Activated B cell treated with CpG ODN at 0.5 μM for 24 hours (primary cell): ENCODE data around the gene FBXO4. TPM values are rescaled to one million over a fixed set of nuclear protein-coding genes. Genes with fewer than 3 reads are reported as not detected.

Experiments used
- ATAC-seq: fragments of 200-7000 bp; cut with Tn5 transposase; one replicate; pipeline ENCODE4 v1.10.0; 2021; ENCODE audit warnings: low read depth, mild to moderate bottlenecking, moderate library complexity
- CTCF ChIA-PET: fragments of 350-600 bp; sonication (Branson Sonifier 250); formaldehyde crosslinking; loops from one replicate; lab custom pipeline; 2021; ENCODE audit warnings: antibody characterized with exemption; lab: Charles Lee
- POLR2A ChIA-PET: fragments of 350-600 bp; sonication (Branson Sonifier 250); formaldehyde crosslinking; loops from one replicate; lab custom pipeline; 2021; ENCODE audit warnings: antibody characterized with exemption; lab: Charles Lee
- DNase-seq: peaks from one replicate; pipeline ENCODE4 v3.0.0; 2022
- H3K27ac Mint-ChIP-seq: one replicate; pipeline ENCODE4 v1.8.0; 2020; ENCODE audit warnings: mixed read lengths
- H3K27me3 Mint-ChIP-seq: one replicate; pipeline ENCODE4 v1.8.0; 2021; ENCODE audit warnings: mixed read lengths
- H3K36me3 Mint-ChIP-seq: one replicate; pipeline ENCODE4 v1.8.0; 2021; ENCODE audit warnings: low read depth, mixed read lengths
- H3K4me1 Mint-ChIP-seq: one replicate; pipeline ENCODE4 v1.8.0; 2021; ENCODE audit warnings: mixed read lengths
- H3K4me3 Mint-ChIP-seq: one replicate; pipeline ENCODE4 v1.8.0; 2020; ENCODE audit warnings: mild to moderate bottlenecking, mixed read lengths
- H3K9me3 Mint-ChIP-seq: one replicate; pipeline ENCODE4 v1.8.0; 2020; ENCODE audit warnings: mixed read lengths
- intact Hi-C: fragments of 100-400 bp; cut with micrococcal nuclease; formaldehyde crosslinking; loops from one replicate; pipeline ENCODE4 v1.15.1; 2024
- total RNA-seq: library from RNA; stranded (reverse); gene quantifications from 2 replicates; pipeline ENCODE4 v1.2.3, GENCODE V29; 2022
- TF ChIP-seq, protein P1 (sequence below): fragments of 200-600 bp; IDR thresholded peaks from one replicate; pipeline ENCODE4 v1.8.0; 2022; ENCODE audit warnings: antibody characterized with exemption, mild to moderate bottlenecking

Gene FBXO4
- total RNA-seq, 1 donor from 2014 or later = 14.8 TPM

DNA sequence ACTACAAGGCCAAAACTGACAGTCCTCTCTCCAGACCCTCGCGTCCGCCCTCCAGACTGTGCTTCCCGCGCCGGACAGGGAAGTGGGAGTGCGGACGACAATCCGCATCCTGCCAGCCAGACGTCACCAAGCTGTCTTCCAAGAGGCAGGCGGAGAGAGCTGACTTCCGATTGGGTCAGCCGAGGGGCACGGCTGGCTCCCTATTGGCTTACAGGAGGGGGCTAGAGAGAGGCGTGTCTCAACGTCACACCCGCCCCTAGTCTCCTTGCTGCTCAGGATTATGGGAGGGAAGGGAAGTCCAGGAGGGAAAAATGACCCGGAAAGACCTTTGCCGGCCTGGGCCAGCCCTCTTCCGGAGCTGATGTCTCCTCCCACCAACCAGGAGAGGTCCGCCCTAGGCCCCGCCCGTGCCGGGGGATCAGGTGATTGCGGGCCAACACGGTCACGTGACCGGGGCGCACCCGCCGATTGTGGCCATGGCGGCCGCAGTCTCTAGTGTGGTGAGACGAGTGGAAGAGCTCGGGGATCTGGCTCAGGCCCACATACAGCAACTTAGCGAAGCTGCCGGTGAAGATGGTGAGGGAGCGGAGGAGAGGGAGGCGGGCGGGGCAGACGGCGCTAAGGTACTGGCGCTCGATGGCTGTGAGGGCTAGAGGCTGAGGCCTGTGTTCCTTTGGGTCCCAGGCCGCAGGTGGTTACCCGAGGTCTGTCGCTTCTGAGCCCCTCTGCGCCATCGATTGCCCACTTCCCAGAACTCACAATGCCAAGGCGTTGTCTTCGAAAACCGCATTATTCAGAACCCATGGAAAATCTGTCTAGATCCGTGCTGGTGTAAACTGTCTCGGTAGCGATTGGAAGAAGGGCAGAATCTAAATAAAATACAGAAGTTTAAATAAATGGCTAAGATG lies 20.9 kb upstream of the FBXO4 start, which contains the start of gene RIMOC1:
Gene RIMOC1, plus strand, starts transcription at position 453 of the 908 bp plus-strand sequence. Its CDS starts 24 bp downstream, at position 477.
- Mint-ChIP-seq H3K27me3 (peaks cover 4% of the 10 kb centered on the region), H3K4me1 (peaks cover 34% of the 10 kb centered on the region), H3K9me3 (no peaks in the 10 kb centered on the region), H3K27ac (peak within 1 kb of the TSS; percentile 99), H3K4me3 (peak within 1 kb of the TSS; percentile 99), H3K36me3 (peaks cover 36% of the 10 kb centered on the region)
- DNase-seq (peak; percentile 97), ATAC-seq (peak; percentile 92)
- TF ChIP-seq, protein P1, sequence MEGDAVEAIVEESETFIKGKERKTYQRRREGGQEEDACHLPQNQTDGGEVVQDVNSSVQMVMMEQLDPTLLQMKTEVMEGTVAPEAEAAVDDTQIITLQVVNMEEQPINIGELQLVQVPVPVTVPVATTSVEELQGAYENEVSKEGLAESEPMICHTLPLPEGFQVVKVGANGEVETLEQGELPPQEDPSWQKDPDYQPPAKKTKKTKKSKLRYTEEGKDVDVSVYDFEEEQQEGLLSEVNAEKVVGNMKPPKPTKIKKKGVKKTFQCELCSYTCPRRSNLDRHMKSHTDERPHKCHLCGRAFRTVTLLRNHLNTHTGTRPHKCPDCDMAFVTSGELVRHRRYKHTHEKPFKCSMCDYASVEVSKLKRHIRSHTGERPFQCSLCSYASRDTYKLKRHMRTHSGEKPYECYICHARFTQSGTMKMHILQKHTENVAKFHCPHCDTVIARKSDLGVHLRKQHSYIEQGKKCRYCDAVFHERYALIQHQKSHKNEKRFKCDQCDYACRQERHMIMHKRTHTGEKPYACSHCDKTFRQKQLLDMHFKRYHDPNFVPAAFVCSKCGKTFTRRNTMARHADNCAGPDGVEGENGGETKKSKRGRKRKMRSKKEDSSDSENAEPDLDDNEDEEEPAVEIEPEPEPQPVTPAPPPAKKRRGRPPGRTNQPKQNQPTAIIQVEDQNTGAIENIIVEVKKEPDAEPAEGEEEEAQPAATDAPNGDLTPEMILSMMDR = no peak
- POLR2A ChIA-PET = interaction anchor here (0.6 to 2.6 kb wide), 22 partner anchors 9 to 1699 kb away, joined by 3 to 74 read pairs (median 5); partner anchors contain the start of genes FBXO4, HMGCS1, NNT and OXCT1
- CTCF ChIA-PET = interaction anchor here (0.5 to 2.3 kb wide), 5 partner anchors 21 to 1138 kb away, joined by 3 to 7 read pairs (median 3); partner anchors contain the start of gene FBXO4
- intact Hi-C loops = loop anchor here (1.0 to 10.0 kb wide), 12 partner anchors 21 to 1699 kb away; partner anchors contain the start of genes C5orf34, FBXO4, HMGCS1 and NNT

DNA sequence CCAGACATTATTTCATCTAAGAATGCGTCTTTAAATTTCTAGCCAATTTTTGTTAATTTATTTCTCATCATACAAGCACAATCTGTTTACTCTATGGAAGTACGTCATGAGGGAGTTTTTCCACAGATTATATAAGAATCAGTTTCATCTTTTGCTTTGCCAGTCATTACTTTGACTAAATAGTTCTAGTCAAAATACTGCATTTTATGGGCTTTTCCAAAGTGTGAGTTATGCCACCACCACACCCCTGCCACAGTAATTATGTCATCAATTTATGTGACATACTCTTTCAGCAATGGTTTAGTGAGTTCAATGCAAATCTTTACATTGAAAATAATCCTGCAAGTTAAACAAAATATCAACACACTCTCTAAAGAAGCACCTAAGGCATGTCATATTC lies 18.9 kb upstream of the FBXO4 start:
- no peak for ATAC-seq
- peaks cover 54% of the 10 kb centered on the region for H3K36me3 Mint-ChIP-seq
- TF ChIP-seq, protein P1 = no peak
- DNase-seq = no peak
- no peak overlapping the region for H3K27ac Mint-ChIP-seq
- no peaks in the 10 kb centered on the region for H3K9me3 Mint-ChIP-seq
- H3K4me3 Mint-ChIP-seq = no peak overlapping the region
- ChIA-PET POLR2A (interaction anchor here (2.6 kb wide), 1 partner anchor 19 kb away, joined by 74 read pairs; the partner anchor contains the start of gene FBXO4), CTCF (interaction anchor here (2.3 kb wide), 1 partner anchor 49 kb away, joined by 7 read pairs; no protein-coding TSS in a partner anchor)
- intact Hi-C loops = loop anchor here (10.0 kb wide), 1 partner anchor 1159 kb away; no protein-coding TSS in a partner anchor
- H3K4me1 Mint-ChIP-seq = peaks cover 34% of the 10 kb centered on the region
- H3K27me3 Mint-ChIP-seq = peaks cover 4% of the 10 kb centered on the region

DNA sequence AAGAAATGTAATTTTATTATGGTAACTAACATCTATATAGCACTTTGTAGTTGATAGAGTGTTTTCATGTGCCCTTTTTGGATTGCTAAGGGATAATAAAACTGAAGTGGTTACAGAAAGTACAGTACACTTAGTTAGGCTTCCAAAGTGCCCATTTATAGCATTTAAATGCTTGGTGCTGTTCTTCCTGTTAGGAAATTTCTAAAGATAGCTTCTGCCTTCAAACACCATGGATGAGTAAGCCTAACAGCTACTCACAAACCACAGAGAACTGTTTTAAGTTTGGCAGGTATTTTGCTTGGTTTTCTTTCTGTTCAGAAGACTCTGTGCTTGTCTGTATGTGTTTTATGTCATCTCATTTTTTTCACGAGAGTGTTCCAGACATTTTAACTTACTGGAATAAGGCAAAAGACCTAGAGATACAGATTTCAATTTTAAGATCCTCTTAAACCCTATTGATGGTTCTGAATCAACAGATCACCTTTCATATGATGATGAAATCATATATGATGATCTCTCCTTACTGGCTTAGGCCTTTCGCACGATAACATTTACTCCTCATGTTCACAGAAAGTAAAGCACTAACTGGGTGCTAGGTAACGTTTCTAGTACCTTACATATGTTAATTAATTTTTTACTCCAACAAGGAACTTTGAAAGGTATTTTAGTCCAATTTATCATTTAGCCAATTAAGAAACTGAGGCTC lies 16.6 kb upstream of the FBXO4 start:
- H3K27ac Mint-ChIP-seq = no peak overlapping the region
- no peak overlapping the region for H3K4me3 Mint-ChIP-seq
- ATAC-seq = no peak
- no peaks in the 10 kb centered on the region for H3K9me3 Mint-ChIP-seq
- POLR2A ChIA-PET = no interaction called here
- no peaks in the 10 kb centered on the region for H3K27me3 Mint-ChIP-seq
- intact Hi-C loops = loop anchor here (10.0 kb wide), 1 partner anchor 1156 kb away; no protein-coding TSS in a partner anchor
- peaks cover 31% of the 10 kb centered on the region for H3K4me1 Mint-ChIP-seq
- TF ChIP-seq, protein P1 = no peak
- CTCF ChIA-PET = no interaction called here
- H3K36me3 Mint-ChIP-seq = peaks cover 75% of the 10 kb centered on the region
- DNase-seq = no peak

DNA sequence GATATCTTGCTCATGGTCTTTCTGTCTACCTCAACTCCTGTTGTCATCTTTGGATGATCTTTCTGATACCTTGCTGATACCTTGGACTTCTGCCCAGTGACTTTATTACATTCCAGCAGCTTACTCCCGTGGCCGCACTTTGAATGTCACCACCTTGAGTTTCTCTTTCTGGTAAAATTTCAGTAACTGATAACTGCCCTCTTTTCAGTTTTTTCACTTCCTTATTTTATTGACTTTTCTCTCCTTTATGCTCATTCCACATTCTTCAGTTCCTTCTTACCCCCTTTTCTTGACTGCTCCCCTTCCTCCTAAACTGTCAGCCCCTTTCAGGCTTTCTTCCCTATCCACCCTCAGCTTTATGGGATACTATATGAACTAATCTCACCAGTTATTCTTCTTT lies 7.0 kb upstream of the FBXO4 start:
- ChIA-PET CTCF (no interaction called here), POLR2A (interaction anchor here (0.7 kb wide), 1 partner anchor 16 kb away, joined by 3 read pairs; no protein-coding TSS in a partner anchor)
- Mint-ChIP-seq H3K9me3 (no peaks in the 10 kb centered on the region), H3K27ac (peak overlapping the region; percentile 42), H3K27me3 (no peaks in the 10 kb centered on the region), H3K4me3 (no peak overlapping the region), H3K36me3 (peaks cover 72% of the 10 kb centered on the region), H3K4me1 (peaks cover 10% of the 10 kb centered on the region)
- intact Hi-C loops = loop anchor here (1.0 kb wide), 1 partner anchor 8 kb away; no protein-coding TSS in a partner anchor
- ATAC-seq (no peak), DNase-seq (no peak)
- TF ChIP-seq, protein P1 = no peak
